Lower leg skin (tissue), 3 donors: Measurements from ENCODE around the gene KDELR3.
A peak's percentile ranks its signal among the peaks of the same experiment; 100 is the strongest.

Source experiments
- POLR2A ChIP-seq, 2 donors: fragments of 450-650 bp; IDR thresholded peaks; one replicate each; pipeline ENCODE4 v1.6.1; 2016 to 2017; ENCODE audit warnings: antibody characterized with exemption in 2 of 2, mild to moderate bottlenecking in 1 of 2, moderate library complexity in 1 of 2
- TF ChIP-seq, protein P1 (sequence below), 3 donors: fragments of 450-650 bp; IDR thresholded peaks; one replicate each; pipeline ENCODE4 v1.5.1; 2016; ENCODE audit warnings: antibody characterized with exemption in 3 of 3, mild to moderate bottlenecking in 3 of 3, moderate library complexity in 2 of 3

DNA sequence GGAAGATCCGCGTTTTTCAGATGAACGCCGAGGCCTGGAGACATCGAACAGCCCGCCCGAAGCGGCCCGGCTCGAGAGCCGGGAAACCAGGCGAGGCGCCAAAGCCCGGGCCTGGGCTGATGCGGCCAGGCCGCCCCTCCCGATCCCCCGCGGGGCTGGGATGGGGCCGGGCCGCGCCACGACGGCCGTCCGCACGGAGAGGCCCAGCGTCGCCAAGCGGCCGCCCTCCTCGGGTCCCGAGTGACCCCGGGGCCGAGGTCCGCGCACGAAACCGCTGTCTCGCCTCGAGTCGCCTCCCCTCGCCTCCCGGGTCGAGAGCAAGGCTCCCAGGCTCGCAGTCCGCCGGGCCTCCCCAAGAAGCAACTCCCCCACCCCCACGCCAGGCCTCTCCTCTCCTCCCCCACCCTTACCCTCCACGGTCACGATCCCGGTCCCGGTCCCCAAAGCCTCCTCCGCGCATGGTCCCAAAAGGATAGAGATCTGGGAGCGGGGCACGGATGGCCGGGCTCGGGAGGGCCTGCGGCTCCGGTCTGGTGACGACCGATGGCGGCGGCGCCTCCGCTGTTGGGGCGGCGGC lies 37.7 kb downstream of the KDELR3 start:
- TF ChIP-seq, protein P1, sequence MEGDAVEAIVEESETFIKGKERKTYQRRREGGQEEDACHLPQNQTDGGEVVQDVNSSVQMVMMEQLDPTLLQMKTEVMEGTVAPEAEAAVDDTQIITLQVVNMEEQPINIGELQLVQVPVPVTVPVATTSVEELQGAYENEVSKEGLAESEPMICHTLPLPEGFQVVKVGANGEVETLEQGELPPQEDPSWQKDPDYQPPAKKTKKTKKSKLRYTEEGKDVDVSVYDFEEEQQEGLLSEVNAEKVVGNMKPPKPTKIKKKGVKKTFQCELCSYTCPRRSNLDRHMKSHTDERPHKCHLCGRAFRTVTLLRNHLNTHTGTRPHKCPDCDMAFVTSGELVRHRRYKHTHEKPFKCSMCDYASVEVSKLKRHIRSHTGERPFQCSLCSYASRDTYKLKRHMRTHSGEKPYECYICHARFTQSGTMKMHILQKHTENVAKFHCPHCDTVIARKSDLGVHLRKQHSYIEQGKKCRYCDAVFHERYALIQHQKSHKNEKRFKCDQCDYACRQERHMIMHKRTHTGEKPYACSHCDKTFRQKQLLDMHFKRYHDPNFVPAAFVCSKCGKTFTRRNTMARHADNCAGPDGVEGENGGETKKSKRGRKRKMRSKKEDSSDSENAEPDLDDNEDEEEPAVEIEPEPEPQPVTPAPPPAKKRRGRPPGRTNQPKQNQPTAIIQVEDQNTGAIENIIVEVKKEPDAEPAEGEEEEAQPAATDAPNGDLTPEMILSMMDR (IDR thresholded peaks at IDR 0.05): no peak
- TF ChIP-seq POLR2A (IDR thresholded peaks at IDR 0.05): peak in 1 of 2 donors; percentile 37
